SHP77 treated with DMSO at 0.1 percent for 48 hours (cell line): ENCODE measurements around the gene FOXN3.

ENCODE experiments used
- DNase-seq: peaks from one replicate; lab custom pipeline; 2025; lab: John Stamatoyannopoulos, UW

The FOXN3 gene

DNA sequence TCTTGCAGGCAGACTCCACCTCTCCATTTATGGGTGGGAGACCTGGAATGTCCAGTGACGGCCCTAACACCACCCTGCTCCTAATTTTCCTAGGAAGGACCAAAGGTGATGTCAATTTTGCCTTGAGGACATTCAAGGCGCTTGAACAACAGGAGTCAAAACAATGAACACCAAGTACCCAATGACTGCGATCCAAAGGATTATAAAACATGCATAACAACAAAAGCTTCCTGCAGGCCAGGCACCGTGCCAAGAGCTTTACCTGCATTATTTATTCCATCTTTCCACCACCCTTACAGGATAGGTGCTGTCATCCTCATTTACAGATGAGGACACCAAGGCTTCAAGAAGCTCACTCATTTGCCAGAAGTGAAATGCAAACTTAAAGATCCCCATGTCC lies 15.2 kb upstream of the FOXN3 start:
- DNase-seq, result no peak

DNA sequence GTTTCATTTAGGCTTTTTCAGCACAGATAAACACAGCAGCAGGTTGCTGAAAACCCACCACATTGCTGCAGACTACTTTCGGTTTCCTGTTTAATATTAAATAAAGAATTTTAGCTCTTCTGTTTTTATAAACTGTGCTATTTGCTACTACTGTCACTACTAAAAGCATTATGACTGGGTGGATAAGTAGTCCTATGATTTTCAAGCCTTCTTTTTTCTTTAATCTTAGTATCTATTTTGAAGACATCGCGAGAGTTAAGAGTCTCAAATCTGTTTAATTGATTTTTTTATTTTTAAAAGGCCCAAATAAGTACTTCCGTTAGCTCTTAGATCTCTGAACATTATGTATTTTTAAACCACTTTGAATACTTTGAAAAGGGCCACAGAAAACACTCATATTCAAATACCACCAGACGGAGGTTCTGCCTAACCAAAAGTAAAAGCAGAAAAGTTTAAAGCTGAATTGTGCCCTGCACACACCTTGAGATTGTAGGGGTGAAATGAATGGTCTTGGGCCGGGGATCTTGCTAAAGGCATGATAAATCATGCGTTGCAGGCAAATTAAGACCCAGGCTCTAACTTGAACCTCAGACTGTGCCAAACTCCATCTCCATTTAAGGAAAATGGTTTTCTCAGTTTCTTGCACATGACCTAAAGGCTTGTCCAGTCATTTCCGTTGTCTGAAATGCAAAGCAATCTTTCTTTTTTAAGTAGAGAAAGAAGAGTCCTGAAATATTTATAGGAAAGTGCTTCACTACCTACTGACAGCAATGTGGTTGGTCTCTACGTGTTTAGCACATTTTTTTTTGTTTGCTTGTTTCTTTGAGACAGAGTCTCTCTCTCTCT lies 13.6 kb upstream of the FOXN3 start:
- no peak for DNase-seq

DNA sequence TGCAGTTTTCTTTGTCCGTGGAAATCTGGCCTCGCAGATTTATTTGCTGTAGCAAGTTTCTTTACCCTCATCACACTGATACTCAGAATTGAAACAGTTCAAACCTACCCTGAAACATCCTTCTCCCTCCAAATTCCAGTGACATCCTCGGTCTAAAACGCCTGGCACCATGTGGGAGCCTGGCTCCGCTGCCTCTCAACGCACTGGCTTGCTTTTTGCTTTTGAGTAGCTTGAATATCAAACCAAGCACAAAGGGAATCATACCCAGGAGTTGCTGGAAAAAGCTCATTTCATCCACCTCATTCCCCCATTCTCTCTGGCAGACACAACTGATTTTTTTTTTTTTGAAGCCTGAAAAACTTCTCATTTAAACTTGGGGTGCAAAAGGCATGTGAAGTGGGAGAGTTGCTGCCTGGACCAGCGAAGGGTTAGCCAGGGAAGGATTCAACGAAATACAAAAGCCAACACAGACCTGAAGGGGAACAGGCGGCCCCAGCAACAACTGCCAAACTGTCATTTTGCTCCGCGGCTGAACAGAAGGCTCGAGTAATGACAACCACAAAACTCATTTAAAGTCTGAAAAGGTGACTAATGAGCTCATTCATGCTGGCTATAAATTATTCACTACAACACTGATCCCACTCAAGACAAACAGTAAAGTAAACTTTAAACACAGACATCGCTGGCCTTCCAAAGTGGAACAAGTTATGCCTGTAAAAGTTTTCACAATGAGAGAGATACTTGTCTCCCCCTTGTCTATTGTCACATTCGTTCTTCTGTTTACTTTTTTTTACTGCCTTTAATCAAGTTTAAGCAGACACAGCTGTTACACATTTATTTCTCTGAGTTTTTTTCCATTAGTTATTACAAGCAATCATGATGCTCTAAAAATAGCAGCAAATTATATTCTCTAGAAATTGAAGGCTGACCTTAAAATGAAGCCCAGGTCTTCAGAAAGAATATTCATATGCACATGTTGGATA lies 12.5 kb upstream of the FOXN3 start:
- DNase-seq, result peak; percentile 76

DNA sequence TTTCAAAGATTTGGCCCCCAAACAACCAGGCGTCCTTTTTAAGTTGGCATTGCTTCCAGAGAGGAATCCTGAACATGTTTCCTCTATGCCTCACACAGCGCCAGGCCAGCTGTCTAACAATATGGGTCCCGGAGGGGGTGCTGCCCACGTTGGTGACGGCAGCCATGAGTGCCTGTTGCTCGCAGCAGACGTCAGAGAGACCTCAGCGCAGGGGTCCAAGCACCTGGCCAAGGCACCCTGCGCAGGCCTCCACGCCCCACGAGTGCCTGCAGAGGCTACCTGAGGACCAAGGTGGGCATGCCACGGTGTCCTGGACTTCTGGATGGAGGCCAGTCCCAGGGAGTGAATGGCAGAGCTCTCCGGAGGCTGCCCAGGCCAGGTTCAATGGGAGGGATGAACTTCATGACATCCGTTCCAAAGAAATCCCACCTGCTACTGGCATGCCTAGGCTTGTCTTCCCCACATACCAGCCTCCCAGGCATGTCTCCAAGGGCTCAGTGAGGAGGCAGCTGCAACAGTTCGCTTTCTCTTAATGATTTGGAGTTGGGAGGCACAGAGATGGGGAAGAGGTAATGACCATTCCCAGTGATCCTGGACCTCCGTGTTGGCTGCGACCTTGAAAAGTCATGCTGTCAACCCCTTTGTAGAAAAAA lies 11.6 kb upstream of the FOXN3 start:
- peak; percentile 87 for DNase-seq

DNA sequence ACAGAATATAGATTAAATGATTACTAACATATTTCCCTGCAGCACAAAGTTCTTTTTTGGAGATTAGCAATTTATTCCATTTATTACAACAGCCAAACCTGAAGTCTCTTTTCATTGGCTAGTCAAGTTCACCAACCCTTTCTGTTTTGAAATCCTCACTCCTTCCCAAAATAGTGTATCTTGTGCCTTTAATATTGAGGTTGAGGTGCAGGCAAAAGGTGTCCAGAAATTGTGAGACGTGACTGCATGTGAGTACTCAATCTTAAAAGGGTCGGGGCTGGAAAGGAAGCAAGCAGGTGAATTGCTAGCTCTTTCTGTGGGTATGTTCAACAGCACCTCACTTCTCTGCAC lies 11.1 kb upstream of the FOXN3 start:
- DNase-seq, result no peak

DNA sequence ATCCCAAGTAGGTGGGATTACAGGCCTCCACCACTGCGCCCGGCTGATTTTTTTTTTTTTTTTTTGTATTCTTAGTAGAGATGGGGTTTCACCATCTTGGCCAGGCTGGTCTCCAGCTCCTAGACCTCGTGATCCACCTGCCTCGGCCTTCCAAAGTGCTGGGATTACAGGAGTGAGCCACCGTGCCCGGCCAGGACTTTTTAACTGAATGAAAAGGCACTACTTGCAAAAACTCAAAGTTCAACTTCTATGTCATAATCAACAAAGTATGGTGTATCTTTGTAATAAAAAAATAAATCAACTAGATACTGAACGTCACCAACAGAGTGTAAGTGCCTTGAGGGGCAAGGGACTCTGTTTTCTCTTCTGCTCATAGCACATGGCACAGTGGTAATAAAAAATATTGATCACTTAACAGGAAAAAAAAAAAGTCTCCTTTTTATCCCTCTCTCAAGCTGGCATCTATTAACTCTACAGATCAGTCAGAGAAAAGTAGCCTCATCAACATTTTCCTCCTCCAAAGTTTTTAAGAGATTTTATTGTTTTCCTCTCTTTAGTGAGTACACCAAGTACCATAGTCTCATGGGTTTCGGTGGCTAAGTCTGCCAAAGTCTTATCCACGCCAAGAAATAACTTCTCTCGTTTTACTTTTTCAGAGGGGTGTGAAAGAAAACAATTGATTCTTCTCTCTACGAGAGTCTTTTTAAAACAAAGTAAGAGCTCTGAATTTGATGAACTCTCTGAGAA lies 10.6 kb upstream of the FOXN3 start:
- no peak for DNase-seq

DNA sequence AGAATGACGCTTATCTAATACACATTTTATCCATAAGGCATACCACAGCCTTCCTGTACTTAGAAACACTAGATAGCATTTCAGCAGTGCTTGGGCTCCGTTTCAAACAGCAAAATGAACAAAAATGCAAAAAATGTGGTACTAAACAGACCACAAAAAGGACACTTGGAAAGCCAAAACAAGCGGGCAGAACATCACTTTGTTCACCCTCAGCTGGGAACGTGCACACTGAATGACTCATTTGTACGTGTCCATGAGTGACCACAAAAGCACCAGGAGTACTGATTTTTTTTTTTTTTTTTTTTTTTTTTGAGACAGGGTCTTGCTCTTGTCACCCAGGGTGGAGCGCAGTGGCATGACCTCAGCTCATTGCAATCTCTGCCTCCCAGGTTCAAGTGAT lies 8.9 kb upstream of the FOXN3 start:
- no peak for DNase-seq

DNA sequence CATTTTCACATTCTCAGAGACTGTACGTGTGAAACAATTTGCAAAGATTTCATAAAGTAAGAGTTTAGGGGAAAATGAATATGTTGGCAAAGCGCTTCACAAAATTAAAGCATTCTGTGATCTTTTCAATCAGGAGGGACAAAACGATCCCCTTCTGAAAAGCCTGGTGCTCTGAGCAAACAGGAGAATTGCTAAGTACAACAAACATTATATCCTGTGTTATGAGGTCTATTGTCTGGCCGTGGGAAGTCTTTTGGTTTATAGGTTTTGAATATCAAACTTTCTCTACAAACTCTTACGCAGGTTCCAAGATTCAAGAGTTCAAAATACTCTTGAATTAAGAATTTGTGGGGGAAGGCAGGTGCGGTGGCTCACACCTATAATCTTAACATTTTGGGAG lies 7.2 kb upstream of the FOXN3 start:
- no peak for DNase-seq

DNA sequence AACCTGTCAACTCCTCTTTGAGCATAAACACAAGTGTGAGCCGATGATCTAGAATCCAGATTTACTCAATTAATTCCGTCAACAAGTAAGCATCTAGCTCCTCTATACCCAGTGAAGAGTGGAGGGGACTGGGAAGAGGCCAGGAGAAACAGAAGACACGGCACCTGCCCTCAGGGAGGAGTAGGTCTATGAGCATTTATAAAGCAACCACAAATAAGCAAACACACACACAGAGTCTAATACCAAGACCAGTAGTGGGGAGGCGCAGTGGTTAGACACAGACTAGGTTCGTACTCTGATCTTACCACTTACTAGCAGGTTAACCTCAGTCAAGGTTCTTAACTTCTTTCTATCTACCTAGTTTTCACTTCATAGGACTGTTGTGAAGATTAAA lies 5.9 kb upstream of the FOXN3 start:
- no peak for DNase-seq

DNA sequence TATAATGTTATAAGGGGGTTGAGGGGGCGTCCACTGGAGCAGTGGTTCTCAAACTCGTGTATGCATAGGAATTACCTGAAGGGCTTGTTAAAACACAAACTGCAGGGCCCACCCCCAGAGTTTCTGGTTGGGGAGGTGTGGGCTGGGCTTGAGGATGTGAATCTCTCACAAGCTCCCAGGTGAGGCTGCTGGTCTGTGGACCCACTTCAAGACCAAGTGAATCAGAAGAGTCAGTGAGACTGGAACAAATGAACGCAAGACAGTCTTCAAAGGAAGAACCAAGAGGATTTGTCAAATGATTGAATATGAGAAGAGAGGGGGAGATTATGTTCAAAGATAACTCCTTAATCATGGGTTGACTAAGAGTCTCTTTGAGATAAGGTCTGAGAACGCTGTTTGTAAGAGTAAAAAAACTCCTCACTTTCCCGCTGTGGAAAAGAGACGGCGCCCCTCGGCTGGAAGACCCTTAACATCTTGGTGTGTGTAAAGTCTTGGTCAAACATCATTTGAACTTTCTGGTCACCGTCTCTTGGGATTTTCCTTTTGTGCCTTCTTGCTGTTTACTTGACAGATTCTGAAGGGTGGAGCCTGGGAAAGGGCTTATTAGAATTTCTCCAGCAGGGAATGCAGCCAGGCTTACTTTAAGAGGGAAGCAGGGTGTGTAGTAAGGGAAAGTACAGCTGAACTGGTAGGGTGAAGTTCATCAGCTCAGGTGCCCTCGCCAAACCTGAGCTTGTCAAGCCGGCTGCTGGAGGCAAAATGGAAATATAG lies 5.3 kb upstream of the FOXN3 start:
- no peak for DNase-seq

DNA sequence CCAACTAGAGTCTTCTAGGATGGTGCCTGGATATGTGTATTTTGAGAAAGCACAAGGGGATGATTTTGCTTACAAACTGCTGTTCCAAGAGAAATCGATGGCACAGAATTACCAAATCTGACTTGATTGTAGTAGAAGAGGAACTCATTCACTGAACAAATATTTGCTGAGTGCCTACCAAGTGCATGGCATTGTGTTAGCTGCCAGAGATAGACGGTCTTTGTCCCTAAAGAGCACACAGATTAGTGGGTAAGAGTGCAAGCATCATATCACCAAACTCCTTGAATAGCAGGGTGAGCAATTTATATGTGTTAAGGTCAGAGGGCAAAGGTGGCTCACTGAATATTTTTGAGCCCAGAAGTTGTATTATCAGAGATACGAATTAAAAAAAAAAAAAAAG lies 3.5 kb upstream of the FOXN3 start:
- DNase-seq, result no peak

DNA sequence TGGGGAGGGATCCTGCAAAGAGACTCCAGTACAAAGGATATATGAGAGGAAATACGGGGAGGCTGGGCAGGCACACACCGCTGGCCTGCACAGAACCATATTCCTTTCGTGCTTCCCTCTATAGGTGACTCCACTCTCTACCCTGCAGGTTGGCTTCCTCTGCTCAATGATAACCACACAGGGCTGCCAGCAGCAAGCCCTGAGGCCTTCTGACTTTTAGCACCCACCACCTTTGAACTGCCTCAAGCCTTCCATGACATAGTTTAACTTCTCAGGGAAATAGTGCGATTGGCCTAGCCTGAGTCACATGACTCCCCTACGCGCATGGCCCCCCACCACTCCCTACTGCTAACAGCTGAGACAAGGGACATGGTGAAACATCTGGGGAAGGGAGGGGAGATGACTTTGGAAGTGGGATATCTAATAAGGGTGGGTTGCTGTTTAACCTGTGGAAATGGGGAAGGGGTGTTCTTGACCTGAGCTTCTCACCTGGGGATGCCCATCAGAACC lies 3.0 kb upstream of the FOXN3 start:
- no peak for DNase-seq

DNA sequence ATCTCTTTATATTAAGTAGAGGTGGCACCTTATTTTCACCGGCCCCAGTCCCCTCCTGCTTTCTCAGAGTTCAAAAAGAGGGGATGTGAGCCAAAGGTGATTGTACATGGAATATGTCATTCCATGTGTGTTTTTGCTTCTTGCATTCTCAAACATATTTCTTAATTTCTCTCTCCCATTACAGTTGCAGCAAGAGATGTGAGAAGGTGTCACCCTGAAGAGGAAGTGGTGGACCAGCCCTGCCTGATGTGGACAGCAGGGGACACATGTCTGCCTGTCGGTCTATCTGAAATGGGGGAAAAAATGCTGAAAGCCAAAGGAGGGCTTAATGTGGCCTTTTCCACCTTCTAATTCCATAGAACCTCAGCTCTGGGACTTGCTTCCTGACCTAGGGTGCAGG lies 1.9 kb upstream of the FOXN3 start:
- no peak for DNase-seq

DNA sequence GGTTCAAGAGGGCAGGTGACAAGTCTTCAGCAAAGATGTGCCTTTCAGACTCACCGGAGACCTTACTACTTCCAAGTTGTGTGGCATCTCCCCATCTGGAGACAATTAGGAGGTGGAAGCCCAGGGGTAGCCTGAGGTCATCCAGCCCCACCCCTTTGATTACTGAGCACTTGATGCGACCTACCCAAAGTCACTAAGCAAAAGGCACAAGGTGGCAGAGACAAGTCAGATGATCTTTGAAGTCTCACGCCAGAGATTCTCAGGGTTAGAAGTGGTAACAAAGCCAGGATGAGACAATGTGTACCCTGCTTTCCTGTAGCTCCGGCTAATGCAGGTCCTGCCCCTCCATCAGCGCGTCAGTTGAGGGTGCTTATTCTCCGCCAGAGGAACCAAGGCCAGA lies 1.4 kb upstream of the FOXN3 start:
- DNase-seq, result no peak

DNA sequence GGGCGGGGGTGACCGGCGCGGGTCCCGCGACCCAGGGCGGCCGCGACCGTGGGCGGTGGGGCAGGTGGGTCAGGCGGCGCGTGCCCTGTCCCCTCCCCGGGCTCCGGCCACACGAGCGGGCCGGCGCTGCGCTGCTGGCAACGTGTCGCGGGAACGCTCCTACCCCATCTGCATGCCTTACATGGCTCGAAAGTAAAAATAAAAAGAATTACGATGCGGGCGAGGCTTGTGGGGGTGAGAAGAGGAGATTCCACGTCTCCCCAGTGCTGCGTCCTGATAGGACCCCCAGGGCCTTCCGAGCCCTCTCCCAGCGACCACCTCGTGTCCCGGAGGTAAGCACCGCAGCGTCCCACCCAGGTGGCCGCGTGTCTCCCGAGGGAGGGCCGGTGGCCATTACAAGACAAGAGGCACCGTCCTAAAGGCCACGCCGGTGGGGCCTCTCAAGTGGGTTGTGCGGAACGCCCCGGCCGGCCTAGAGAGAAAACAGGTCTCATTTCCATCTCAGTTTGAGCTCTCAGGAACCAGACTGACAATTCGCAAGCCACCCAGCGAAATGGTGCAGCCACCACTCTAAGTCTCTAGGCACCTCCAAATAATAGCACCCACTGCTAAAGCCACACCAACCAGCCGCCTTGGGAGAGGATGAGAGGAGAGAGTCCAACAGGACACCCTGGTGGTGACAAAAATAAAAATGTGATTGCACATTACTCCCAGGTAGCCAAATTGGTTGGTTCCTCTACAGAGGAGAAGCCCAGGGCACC lies 612 bp upstream of the FOXN3 start:
- DNase-seq, result peak; percentile 42

DNA sequence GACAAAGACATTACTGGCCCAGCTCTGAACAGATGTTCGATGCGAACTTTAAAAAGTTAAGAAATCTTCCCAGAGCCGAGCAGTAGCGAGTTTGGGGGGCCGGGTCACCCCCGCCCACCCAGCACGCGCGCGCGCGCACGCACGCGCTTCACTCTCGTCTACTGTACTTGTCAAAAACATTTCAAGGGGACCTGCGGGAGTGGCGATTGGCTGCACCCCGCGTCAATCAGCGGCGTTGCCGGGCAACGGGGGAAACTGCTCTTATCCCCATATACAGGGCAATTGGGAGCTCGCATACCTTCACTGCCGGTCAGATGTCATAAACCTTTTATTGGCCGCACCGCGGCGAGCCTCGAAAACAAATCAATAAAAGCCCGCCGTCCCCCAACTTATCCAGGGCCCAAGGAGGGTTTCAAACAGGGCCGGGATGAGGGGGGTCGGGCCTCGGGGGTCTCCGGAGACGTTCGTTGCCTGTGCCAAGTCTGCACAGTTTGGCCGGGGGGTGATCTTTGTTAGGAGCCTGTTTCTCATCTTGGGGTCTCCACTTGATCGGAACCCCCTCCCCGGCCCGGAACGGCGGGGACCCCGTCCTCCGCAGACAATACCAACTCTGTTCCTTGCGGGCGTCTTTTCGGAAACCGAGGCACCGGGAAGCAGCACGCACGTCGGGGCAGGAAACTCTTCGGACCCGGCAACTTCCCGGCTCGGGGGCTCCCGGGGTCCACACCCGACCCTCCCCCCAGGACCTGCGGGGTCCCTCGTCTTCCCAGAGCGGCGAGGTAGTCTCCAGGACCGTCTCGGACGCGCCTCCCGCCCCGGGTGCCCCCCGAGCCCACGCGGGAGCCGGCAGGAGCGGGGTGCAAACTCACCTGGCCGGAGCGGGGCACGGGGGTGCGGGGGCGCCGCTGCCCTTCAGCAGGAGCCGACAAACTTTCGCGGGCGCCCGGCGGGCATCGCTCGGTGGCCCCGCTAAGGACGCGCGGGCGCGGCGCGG lies 734 bp downstream of the FOXN3 start:
- peak; percentile 86 for DNase-seq

DNA sequence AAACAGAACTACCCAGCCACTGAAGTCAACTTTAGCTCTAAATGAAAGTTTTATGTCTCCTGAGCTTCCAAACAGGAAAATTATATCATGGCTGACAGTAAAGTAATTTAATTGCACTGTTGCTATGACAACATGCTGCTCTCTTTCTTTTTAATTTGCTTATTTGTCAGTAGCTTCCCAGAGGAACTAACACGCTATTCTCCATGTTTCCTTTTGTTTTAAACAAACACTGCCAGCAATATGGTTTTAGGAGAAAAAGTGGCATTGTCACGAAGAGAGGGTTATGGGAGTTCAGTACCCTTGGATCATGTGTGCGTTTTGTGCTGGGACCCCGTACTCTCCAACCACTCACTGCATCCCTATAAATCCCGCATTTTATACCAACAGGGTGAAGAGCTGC lies 1.9 kb downstream of the FOXN3 start:
- DNase-seq, result no peak

DNA sequence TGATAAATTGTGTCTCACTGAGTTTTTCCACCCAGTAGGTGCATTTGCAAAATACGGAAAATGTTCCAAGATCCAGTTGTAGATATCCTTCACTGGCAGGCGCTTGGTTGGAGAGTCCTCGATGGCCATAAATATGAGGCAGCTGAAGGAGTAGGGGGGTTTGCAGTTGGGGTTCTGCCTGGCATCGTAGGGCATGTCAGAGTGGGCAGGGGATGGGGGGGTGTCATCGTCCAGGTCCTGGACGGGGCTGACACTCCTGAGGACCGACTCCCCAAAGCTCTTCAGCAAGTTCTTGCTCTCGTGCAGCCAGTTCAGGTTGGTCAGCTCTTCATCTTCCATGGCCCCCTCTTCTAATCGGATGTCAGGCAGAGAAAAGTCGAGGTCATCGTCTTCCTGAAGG lies 5.1 kb downstream of the FOXN3 start:
- DNase-seq, result no peak

DNA sequence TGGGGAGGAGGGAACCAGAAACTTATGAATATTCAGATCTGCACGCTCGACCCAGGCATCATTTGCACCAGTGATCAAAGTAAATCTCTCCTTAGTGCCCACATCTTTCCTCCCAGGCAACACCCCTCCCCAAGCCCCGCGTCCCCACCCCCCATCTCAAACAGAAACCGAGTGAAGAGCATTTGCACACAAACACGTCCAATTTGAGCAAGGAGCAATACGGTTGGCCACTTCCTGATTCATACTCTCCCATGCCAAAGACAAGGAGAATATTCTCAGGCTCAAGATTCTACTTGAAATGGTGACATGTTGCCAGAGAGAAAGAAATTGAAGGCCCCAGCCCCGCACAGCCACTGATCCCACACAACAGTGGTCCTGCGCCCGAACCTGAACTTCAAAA lies 7.1 kb downstream of the FOXN3 start:
- DNase-seq, result no peak
